Left cardiac atrium (tissue), 4 donors: ENCODE measurements around the gene KPNA1. TPM values are rescaled to one million over a fixed set of nuclear protein-coding genes. Genes with fewer than 3 reads are reported as not detected.
A peak's percentile ranks its signal among the peaks of the same experiment; 100 is the strongest.
"Not testable (repeated sequence)": the region's sequence is repeated elsewhere in the genome, so short reads cannot be mapped to it uniquely, and the experiment has no call there.

ENCODE experiments used
- ATAC-seq, 2 donors: fragments of 200-7000 bp; cut with Tn5 transposase; one replicate each; pipeline ENCODE4 v1.9.1; 2020; ENCODE audit warnings: mild to moderate bottlenecking in 2 of 2, moderate library complexity in 2 of 2
- DNase-seq: peaks from one replicate; pipeline ENCODE4 v3.0.0-alpha.2; 2020
- intact Hi-C, 2 donors: fragments of 100-400 bp; cut with DNase I; formaldehyde crosslinking; loops; one replicate each; pipeline versions ENCODE4 v1.14.1 to v1.15.1; 2022 to 2023
- total RNA-seq, 2 donors: library from RNA; stranded (reverse); fragmentation: NEBNext Ultra II Directional; extraction: Animal tissue kit (Norgen Biotek cat#: 25700); gene quantifications; one replicate each; pipeline ENCODE4 v1.2.1, GENCODE V29; 2021
- donor health status: DM: no; HTN: yes; CAD: no.
- donor health status: DM: no; HTN: yes; CAD: no; lungs with severe emphysema.
- donor health status: DM: yes; HTN: yes; CAD: no.
- donor health status: Dilated cardiomyopathy.

KPNA1 gene
- total RNA-seq, 2 donors from 2014 or later = 44.3 to 63.4 TPM

DNA sequence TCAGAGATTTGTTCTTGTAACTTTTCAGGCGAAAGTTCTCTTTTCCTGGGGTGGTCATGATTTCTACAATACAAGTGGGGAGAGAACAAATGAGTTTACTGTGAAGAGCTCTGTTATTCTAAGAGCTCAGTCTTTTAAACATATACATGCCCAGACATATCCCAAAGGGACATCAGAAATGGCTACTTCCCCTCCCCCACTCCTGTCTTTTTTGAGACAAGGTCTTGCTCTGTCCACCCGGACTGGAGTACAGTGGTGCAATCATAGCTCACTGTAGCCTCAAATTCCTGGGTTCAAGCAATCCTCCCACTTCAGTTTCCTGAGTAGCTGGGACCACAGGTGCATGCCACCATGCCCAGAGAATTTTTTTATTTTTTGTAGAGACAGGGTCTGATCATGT is 18.2 kb downstream of the KPNA1 start:
- intact Hi-C loops = no loop called here
- DNase-seq = no peak
- ATAC-seq = no peak

DNA sequence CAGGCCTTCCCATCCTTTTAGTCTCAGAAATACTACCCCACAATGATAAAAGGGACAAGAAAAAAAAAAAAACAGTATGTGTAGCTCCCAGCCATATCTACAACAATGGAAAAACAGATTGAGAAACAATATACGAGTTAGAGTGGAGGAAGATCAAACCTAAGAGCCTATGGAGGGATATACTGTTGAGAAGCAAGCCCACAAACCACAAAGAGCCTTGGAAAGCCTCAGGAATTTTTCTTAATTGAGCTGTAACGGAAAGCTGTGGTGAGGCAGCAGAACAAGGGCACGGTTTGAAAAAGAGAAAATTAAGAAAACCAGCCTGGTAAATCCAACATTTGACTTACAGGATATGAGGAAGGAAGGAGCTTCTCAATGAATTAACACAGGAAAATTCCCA is 21.4 kb downstream of the KPNA1 start:
- intact Hi-C loops = no loop called here
- no peak for DNase-seq
- no peak for ATAC-seq

DNA sequence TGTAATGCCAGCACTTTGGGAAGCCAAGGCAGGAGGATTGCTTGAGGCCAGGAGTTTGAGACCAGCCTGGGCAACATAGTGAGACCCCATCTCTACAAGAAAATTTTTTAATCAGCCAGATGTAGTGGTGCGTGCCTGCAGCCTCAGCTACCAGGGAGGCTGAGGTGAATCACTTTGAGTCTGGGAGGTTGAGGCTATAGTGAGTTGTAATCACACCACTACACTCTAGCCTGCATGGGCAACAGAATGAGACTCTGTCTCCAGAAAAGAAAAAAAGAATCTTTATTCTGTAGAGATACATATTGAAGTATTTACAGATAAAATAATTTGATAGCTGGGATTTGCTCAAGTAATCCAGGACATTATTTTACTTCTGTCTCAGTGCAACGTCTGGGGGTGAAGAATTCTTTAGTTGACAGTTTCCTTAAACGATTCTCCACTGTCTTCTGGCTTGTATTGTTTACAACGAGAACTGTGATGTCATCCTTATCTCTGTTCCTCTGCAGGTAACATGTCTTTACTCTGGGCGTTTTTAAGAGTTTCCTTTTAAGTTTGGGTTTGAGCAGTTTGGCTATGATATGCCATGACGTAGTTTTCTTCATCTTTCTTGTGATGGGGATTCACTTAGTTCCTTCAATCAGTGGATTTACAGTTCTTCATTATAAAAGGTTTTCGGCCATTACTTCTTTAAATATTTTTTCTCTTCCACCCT is 26.3 kb downstream of the KPNA1 start:
- DNase-seq (no peak), ATAC-seq (no peak)
- intact Hi-C loops = no loop called here

DNA sequence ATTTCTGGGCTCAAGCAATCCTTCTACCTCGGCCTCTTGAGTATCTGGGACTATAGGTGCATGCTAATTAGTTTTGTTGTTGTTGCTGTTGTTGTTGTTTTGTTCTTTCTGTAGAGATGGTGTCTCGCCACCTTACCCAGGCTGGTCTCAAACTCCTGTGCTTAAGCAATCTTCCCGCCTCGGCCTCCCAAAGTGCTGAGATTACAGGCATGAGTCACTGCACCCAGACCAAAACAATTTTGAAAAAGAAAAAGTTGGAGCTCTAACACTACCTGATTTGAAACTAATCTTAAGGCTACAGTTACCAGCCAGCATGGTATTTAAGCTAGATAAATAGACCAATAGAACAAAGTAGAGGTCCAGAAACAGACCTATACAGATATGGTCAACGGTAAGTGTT is 29.8 kb downstream of the KPNA1 start:
- ATAC-seq (peak in 1 of 2 donors; percentile 72), DNase-seq (no peak)
- intact Hi-C loops = no loop called here

DNA sequence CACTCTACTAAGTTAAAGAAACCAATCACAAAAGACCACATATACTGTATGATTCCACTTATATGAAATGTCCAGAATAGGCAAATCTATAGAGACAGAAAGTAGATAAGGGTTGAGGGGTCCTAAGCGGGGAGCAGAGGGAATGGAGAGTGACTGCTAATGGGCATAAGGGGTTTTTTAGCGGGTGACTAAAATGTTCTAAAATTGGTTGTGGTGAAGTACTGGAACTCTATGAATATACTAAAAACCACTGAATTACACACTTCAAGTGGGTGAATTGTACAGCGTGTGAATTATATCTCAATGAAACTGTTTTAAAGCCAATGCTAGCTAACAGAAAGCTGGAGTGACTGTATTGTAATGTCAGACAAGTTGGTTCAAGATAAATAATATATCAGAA is 33.3 kb downstream of the KPNA1 start:
- ATAC-seq (no peak), DNase-seq (no peak)
- intact Hi-C loops = no loop called here

DNA sequence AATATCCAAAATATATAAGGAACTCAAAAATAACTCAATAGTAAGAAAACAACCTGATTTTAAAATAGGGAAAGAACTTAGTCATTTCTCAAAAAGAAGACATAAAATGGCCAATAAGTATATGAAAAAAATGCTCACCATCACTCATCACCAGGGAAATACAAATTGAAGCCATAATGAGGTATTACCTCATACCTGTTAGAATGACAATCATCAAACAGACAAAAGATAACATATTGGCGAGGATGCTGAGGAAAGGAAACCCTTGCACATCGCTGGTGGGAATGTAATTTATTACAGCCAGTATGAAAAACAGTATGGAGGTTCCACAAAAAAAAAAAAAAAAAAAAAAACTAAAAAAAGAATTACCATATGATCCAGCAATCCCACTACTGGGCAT is 38.2 kb downstream of the KPNA1 start:
- DNase-seq (no peak), ATAC-seq (no peak)
- intact Hi-C loops = no loop called here

DNA sequence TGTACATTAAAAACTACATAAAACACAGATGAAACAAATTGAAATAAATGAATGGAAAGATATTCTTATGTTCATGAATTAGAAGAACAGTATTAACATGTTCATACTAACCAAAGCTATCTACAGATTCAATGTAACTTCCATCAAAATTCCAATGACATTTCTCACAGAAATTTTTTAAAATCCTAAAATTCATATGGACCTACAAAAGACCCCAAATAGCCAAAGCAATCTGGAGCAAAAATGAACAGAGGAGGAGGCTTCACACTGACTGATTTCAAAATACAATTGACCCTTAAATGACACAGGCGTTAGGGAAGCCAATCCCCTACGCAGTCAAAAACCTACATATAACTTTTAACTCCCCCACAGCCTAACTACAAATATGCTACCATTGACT is 39.4 kb downstream of the KPNA1 start:
- intact Hi-C loops = no loop called here
- DNase-seq (no peak), ATAC-seq (no peak)

DNA sequence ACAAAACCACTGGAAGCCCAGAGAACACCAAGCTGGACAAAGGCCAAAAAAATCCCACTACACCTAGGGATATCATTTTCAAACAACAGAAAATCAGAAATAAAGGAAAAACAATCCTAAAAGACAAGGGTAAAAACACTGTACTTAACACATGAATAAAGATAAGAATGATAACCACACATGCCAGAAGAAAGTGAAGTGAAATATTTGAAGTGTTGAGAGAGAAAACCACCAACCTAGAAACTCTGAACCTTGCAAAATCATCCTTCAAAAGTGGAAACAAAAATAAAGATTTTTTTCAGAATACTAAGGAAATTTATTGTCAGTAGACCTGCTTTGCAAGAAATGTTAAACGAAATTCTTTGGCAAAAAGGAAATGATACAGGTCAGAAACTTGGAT is 45.1 kb downstream of the KPNA1 start:
- DNase-seq (no peak), ATAC-seq (no peak)
- intact Hi-C loops = loop anchor here in 1 of 2 donors (10.0 kb wide), 1 partner anchor 205 kb away; no protein-coding TSS in a partner anchor

DNA sequence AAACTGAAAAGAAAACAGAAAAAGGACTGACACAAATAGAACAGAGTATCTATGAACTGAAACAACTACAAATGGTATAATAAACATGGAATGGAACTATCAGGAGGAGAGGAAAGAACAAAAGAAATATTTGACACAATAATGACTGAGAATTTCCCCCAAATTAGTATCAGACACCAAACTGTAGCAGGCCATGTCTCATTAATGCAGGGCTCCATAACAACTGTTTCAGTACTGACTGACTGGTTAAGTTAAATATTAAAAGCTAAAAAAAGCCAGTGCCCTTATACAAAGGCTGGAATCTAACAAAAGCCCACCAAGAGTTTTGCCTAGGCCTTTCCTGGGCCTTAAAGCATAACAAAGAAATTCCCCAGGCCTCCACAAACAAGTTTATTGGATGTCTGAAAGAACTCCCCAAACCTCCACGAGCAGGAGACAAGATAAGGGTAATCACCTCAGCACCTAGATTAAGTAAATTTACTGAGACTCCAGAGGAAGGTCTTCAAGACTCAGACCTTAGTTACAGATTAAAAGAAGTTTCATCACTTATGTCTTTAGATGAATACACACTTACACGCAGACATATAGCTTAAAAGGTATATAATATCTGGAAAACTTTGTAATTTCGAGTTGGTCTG is 45.7 kb downstream of the KPNA1 start:
- DNase-seq = no peak
- no peak for ATAC-seq
- intact Hi-C loops = loop anchor here in 1 of 2 donors (10.0 kb wide), 1 partner anchor 206 kb away; no protein-coding TSS in a partner anchor

DNA sequence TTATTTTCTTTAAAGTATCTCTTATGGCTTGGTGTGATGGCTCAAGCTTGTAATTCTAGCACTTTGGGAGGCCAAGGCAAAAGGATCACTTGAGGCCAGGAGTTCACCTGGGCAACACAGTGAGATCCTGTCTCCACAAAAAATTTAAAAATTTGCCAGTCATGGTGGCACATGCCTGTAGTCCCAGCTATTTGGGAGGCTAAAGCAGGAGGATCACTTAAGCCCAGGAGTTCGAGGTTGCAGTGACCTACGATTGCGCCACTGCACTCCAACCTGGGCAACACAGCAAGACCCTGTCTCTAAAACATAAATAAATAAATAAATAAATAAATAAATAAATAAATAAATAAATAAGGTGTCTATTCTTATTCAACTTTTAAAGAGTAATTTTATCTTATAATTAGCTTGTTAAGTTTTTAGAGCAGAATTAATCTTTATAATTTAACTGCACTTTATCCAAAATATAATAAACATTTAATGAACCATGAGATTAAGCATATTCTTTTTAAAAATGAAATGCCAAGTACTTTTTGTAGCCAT is 48.0 kb downstream of the KPNA1 start:
- ATAC-seq = no peak
- no peak for DNase-seq
- intact Hi-C loops = loop anchor here in 1 of 2 donors (10.0 kb wide), 1 partner anchor 208 kb away; no protein-coding TSS in a partner anchor

DNA sequence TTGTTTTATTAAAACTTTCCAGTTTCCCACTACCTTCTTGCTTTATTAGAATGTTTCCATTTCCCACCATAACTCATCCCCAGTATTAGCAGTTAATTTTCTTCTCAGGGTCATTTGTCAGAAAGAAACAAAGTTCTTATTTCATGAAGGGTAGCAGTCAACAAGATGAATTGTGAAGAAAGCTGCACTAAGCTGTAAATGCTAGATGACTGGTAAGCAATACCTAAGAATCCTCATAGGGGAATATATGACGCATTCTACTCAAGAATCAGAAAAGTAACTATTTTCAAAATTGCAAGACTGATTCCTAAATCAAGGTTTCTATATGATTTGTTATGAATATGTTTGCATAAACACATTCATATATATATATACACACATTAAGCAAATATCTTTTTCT is 50.1 kb downstream of the KPNA1 start:
- ATAC-seq (no peak), DNase-seq (no peak)
- intact Hi-C loops = loop anchor here in 1 of 2 donors (10.0 kb wide), 1 partner anchor 210 kb away; no protein-coding TSS in a partner anchor

DNA sequence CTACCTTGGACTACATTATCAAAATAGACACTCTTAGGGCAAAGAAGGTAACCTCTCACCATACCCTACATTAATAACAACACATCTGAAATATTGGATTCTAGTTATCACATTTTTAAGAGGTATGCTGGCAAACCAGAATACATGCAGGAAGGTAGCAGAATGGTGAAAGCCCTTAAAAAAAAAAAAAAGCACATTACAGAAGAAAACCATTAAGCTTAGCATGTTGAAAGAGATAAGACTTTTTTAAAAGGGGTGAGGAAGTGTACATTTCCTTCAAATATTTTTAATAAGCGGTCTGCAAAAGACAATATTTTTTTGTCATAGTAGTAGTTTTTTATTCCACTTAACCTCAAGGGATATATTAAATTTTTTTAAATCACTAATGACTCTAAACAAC is 52.3 kb downstream of the KPNA1 start:
- DNase-seq (no peak), ATAC-seq (no peak)
- intact Hi-C loops = loop anchor here in 1 of 2 donors (10.0 kb wide), 1 partner anchor 212 kb away; no protein-coding TSS in a partner anchor

DNA sequence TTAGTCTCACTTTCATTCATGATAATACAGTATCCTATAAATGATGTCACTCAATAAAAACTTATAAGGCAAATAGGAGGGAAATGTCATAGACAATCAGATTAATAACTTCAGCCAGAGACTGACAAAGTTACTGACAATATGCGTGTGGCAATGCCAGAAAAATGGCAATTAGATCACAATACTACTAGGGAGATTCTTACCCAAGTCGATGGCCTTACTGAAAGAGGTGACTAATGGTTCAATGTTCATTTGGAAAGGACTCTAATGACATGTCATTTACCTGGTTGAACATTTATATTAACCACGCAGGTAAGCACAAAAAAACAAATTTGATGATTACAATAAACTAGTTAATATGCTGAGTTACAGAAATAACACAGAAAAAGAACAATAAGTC is 52.9 kb downstream of the KPNA1 start:
- no peak for DNase-seq
- intact Hi-C loops = loop anchor here in 1 of 2 donors (10.0 kb wide), 1 partner anchor 213 kb away; no protein-coding TSS in a partner anchor
- no peak for ATAC-seq

DNA sequence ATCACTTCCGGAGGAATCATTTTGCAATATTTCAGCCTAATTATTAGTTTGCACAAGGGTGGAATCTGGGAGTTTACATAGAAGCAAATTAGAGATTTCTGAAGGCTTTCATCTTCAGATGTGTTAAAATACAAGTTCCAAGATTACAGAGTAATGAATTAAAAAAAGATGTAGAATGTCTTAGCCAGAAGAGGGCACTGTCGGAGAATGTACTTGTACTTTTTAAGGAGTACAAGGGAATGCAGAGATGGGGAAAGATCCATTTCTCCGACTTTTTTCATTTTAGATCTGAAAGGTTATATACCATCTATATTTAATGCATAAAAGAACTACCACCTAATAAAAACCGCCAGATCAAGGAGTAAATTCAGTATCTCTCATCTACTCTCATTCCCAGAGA is 55.7 kb downstream of the KPNA1 start:
- DNase-seq (no peak), ATAC-seq (peak in 1 of 2 donors; percentile 38)
- intact Hi-C loops = no loop called here

DNA sequence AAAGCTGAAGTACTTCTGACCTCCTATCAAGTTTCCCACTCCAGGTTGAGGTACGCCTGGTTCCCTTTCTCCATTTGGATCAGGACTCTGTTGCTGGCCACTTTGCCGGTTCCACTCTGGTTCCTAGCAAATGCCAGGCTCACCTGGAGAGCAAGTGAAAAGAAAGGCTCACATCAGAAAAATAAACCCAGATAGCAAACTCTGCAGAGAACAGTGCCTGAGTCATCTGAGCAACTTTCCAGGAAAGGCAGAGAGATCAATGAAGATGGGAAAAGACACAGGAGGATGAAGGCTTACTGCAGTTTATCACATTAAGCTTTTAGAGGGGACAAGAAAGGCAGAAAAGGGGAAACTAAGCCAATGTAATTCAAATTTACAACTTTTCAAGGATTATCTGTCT is 57.0 kb downstream of the KPNA1 start:
- intact Hi-C loops = no loop called here
- no peak for DNase-seq

DNA sequence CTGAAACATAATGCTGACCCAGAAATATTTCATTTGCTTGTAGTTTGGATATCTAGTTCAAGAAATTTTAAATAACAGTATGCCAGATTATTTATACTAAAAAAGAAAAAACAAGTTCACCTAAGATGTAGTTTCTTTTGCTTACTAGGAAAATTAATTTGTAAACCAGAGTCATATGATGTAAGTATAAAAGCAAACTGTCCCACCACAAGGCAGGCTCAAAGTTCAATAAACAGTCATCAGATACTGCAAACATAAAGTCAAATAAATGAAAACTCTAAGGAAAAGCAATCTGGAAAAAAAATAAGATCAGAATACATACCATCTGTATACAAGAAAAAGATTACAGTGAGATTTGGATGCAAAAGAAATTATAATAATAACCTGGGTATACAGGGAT is 58.7 kb downstream of the KPNA1 start:
- no peak for ATAC-seq
- DNase-seq = no peak
- intact Hi-C loops = no loop called here

More for the DNA sequence above, 57.0 kb downstream of the KPNA1 start:
- no peak for ATAC-seq

DNA sequence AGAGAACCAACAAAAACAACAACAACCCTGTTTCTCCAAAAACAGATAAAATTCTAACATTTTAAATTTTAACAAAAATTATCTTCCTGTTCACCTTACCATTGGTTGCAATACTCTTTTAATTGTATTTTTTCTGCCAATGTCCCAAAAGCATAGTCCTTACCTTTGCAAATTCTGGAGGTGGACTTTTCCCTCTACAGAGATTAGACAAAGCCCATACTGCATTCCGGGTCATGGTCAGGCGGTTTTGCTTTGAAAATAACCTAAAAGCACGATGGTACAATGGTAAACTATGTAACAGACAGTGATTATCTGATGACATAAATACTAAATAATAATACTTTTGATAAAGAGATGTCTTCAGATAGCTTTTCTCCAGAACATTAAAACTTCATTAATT is 63.4 kb downstream of the KPNA1 start:
- DNase-seq = no peak
- no peak for ATAC-seq
- intact Hi-C loops = no loop called here

DNA sequence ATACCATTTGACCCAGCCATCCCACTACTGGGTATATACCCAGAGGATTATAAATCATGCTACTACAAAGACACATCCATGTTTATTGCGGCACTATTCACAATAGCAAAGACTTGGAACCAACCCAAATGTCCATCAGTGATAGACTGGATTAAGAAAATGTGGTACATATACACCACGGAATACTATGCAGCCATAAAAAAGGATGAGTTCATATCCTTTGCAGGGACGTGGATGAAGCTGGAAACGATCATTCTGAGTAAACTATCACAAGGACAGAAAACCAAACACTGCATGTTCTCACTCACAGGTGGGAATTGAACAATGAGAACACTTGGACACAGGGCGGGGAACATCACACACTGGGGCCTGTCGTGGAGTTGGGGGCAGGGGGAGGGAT is 66.5 kb downstream of the KPNA1 start:
- ATAC-seq, DNase-seq, intact Hi-C loops: not testable (repeated sequence)

DNA sequence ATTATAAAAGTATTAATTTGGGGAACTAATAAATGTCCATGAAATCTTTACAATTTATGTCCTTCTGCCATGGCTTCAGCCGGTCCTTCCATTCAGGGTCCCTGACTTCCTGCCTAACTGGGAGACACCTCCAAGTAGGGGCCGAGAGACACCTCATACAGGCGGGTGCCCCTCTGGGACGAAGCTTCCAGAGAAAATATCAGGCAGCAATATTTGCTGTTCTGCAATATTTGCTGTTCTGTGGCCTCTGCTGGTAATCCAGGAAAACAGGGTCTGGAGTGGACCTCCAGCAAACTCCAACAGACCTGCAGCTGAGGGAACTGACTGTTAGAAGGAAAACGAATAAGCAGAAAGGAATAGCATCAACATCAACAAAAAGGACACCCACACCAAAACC is 70.2 kb downstream of the KPNA1 start:
- DNase-seq, intact Hi-C loops, ATAC-seq: not testable (repeated sequence)

DNA sequence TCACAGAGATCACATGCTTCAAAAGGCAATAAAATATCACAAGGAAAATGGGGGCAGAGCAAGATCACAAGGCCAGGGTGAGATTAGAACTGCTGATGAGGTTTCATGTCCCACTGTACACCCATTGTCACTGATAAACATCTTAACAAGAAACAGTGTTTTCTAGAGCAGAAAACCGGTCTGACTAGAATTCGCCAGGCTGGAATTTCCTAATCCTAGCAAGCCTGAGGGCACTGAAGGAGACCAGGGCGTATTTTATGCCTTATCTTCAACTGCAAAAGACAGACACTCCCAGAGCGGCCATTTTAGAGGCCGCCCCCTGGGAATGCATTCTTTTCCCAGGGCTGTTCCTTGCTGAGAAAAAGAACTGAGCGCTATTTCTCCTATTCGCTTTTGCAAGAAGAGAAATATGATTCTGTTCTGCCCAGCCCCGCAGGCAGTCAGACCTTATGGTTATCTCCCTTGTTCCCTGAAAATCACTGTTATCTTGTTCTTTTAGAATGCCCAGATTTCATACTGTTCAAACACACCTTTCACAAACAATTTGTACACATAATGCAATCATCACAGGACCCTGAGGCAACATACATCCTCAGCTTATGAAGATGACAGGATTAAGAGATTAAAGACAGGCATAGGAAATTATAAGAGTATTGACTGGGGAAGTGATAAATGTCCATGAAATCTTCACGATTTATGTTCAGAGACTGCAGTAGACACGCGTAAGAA is 70.8 kb downstream of the KPNA1 start:
- ATAC-seq, intact Hi-C loops, DNase-seq: not testable (repeated sequence)
